NCI-H748 treated with DMSO at 0.1 percent for 48 hours (cell line): ENCODE data around the gene CDC40.
"Not testable (repeated sequence)": the region's sequence is repeated elsewhere in the genome, so short reads cannot be mapped to it uniquely, and the experiment has no call there.

Experiments used
- DNase-seq: peaks from one replicate; lab custom pipeline; 2025; lab: John Stamatoyannopoulos, UW

CDC40 gene

GRCh38 chr6:110271732-110272022, 91.5 kb downstream of the CDC40 start:
- no peak for DNase-seq

DNA sequence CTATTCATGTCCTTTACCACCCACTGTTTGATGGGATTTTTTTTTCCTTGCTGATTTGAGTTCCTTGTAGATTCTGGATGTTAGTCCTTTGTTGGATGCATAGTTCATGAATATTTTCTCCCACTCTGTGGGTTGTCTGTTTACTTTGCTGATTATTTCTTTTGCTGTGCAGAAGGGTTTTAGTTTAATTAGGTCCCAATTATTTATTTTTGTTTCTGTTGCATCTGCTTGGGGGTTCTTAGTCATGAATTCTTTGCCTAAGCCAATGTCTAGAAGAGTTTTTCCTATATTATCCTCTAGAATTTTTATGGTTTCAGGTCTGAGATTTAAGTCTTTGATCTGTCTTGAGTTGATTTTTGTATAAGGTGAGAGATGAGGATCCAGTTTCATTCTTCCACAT, 92.6 kb downstream of the CDC40 start:
- DNase-seq, result not testable (repeated sequence)

DNA sequence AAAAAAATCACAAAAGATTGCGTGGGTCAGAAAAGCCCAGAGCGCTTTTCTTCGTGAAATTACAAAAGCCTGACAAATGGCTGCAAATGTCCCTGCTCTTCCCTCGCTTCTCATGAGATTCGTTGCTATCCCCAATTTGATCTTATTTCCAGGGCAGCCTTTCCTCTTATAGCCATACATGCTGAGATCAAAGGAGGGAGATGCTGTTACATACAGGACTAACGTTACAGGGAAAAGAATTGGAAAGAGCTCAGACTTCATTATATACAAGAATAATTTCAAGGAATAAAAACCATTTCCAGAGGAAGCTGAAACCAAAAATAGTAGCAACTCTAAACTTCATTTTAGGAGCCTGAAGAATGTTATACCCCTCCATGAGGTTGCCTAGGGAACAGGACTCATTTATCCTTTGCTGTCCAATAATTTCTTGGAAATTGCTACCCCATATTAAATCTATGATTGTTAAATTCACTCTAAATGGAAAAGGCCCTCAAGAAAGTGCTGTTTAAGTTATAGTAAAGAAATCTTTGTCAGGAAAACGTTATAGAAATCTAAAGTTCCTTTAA, 97.0 kb downstream of the CDC40 start:
- DNase-seq, result no peak
